HL-60/S4 treated with phorbol 12-myristate 13-acetate at 8.2 ng/mL for 4 days and 3 days (cell line): Measurements from ENCODE around the gene SHTN1.

Experiments used
- in situ Hi-C: fragments of 300-500 bp; cut with MboI; formaldehyde crosslinking; loops from 2 replicates; pipeline ENCODE4 v1.15.0; 2022; ENCODE audit warnings: low sequenced_read_pairs

SHTN1 gene

DNA sequence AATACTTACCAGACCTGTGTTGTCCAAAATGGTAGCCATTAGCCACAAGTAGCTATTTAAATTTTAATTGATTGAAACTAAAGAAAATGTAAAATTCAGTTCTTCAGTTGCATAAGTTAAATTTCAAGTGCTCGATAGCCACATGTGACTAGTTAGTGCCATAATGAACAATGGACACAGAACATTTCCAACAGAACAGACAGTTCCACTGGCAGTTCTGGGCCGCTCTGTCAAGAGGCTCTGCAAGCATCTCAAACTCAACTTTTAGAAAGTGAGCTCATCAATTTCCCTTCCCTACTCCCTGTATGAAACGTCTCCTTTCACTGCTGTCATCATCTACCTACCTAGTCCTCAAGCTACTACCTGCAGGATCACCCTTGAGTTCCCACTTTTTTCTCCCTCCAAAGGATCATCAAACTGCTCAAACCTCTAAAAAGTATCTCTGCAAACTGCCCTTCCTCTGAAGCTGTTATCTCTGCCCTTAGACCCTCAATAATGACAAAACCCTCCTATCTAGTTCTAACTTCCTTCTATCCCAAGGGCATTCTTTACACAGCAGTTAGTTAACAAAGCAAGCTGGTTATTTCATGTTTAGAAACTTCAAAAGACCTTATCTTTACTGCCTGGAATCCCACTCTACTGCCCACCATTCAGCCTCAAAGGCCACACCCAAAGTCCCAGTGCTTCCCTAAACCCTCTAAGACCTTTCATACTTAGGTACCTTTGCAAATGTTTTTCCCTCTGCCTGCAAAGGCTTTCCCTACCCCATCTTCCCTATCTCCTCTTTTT, 20.6 kb downstream of the SHTN1 start:
- in situ Hi-C loops: no loop called here

DNA sequence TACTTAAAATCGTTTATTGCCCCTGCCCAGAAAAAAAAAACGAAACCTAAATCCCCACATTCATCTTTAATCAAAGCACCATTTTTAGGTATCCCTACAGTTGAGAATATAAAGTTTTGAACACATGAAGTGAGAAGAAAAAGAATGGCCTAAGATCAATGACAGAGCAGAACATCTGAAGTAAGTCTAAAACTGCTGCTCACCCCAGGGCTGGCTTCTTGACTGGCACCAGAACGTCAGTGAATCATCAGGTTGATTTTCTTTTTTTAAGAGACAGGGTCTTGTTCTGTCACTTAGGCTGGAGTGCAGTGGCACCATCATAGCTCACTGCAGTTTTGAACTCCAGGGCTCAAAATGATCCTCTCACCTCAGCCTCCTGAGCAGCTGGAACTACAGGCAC, 24.9 kb downstream of the SHTN1 start:
- in situ Hi-C loops: no loop called here

DNA sequence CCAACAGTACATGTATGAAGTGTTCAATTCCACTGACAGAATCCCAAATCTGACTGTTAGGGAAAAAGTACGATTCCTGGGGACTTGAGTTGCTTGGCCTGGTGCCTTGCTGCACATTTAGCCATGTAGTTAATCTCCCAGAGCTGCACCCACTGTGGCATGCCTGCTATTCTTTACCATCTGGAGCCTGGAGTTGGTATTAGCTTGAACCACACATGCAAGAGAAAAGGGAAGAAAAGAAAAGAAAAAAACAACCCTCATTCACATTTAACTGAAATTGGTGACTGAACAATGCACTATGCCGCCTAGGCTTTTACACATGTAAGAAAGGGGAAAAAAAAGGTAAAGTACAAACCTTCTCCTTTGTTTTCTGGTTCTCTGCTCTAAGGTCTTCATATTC, 26.1 kb downstream of the SHTN1 start:
- in situ Hi-C loops: no loop called here

- in situ Hi-C loops: no loop called here
Observed at GRCh38 chr10:116974456-116975005, 30.5 kb downstream of the SHTN1 start.

GRCh38 chr10:116973946-116974455, 31.0 kb downstream of the SHTN1 start:
- in situ Hi-C loops: no loop called here

GRCh38 chr10:116973371-116973905, 31.5 kb downstream of the SHTN1 start:
- in situ Hi-C loops: no loop called here

DNA sequence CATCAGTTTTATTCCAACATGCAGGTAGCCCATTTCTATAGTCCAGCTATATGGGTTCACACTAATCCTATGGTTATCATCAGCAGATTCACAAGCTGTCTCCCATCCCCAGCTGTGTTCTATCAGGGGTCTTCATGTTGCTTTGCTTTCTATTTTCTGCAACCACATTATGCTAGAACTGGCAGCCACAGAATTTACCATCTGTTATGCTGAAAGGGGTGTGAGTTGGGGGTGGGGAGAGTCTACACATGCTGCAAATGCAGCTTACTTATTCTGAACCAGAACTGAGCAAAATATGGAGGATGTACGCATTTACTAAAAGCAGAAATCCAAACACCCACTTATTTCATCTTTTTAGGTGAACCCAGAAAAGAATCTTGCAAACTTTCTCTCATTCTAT, 32.9 kb downstream of the SHTN1 start:
- in situ Hi-C loops: no loop called here

- in situ Hi-C loops: no loop called here
Observed at GRCh38 chr10:116970050-116970449, 34.9 kb downstream of the SHTN1 start.

GRCh38 chr10:116968331-116968730, 36.7 kb downstream of the SHTN1 start:
- in situ Hi-C loops: no loop called here

GRCh38 chr10:116961406-116962251, 43.4 kb downstream of the SHTN1 start:
- in situ Hi-C loops: no loop called here

DNA sequence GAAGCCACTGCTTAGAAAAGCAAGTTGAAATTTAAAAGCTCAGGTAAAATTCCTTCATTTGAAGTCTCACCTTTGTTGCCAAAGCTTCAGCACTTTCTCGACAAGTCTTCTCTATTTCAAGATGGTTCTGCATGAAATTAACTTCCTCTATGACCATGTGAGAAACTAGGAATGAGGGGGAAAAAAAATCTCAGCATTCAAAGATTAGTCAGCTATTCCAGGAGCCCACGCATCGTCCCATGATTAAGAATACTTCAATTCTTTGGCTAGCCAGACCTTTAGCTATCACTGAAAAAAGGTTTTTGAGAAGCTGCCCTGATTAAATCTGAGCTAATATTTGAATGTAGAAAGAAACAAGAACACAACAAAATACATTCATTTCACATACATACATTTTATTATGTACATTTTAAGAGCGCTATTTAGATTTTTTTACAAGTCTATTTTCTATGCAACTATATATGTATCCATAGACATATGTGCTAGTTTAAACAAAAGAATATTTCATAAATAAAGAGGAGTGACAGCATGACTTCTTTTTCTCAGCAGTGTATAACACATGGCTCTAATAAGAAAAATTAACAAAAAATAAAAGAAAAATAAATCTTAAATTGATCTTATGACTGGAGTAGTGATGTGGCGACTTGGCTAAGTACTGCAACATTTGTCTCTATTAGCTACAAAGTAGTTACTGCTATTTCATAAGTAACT, 44.8 kb downstream of the SHTN1 start:
- in situ Hi-C loops: no loop called here

DNA sequence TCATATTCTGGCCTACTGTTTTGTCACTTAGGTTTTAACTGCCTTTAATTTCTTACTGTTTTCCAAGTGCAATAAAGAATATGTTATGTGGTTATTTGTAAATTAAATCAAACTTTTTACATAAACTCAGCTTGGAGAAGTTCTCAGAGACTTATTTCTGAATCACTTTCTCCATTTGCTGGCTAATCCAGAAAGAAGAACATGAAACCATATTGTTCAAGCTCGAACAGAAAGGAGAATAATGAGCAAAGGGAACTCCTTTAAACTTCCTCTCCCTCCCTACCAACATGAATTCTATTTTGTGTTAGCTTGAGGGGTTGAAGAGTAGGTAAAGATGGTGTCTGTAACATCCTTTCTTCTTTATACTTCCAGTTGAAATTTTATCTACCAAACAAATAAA, 52.3 kb downstream of the SHTN1 start:
- in situ Hi-C loops: no loop called here

GRCh38 chr10:116948530-116948870, 56.5 kb downstream of the SHTN1 start:
- in situ Hi-C loops: no loop called here

DNA sequence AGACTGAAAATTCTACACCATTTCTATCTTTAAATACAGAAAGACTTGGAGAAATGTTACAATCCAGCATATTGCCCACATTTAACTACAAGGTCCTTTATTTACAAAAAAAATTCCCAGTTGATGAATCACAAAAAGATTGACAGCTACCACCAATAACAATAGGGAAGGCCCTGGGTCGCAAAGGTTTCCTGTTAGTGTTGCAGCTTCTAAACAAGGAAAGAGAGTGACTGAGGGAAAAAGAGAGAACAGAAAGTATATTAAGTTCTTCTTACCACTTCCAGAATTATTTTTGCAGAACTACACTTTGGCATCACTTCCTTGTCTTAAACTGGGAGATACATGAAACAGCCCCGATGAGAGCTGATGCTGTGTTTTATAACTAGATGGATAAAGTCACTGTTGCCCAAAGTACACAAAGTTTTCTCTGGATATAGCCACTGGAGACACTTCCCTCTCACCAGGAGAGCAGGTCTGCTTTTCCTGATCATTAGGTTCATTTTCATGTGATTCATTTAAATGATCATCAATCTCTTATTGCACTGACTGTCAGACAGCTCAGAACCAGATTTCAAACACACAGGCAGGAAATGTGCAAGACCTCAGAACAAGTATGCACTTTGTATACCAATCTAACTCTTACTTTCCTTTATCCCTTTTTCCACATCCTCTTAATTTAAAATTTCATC, 57.0 kb downstream of the SHTN1 start:
- in situ Hi-C loops: no loop called here

DNA sequence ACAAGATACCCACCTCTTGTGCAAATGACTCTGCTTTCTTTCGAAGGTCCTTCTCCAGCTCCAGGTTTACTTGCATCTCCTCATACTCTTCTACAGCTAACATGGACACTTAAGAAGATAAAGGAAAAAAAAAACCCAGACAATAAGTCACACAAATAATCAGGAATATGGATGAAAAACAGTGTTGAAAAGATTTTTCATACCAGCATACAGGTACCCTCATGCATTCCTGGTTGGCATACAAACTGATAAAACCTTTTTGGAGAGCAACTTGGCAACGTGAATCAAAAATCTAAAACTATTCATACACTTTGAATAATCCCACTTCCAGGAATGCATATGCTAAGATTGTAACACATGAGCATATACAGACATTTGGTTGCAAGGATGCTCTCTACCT, 60.1 kb downstream of the SHTN1 start:
- in situ Hi-C loops: no loop called here

GRCh38 chr10:116931806-116932205, 73.2 kb downstream of the SHTN1 start:
- in situ Hi-C loops: no loop called here

DNA sequence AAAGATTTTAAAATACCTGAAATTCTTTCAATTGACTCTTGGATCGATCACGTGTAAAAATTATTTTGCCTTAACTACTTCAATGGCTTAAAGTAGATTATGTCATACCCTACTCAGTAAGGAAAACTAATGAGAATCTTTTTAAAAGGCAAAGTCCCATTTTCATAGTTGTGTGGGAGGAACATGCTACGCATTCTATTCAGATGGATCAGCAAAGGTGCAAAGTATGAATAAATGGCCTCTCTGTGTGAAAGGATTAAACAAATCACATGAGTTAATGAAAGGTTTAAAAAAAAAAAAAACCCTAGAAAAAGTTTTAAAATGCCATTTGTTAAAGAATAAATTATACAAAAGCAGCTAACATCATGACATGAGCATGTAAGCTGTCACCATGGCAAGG, 78.6 kb downstream of the SHTN1 start:
- in situ Hi-C loops: no loop called here

DNA sequence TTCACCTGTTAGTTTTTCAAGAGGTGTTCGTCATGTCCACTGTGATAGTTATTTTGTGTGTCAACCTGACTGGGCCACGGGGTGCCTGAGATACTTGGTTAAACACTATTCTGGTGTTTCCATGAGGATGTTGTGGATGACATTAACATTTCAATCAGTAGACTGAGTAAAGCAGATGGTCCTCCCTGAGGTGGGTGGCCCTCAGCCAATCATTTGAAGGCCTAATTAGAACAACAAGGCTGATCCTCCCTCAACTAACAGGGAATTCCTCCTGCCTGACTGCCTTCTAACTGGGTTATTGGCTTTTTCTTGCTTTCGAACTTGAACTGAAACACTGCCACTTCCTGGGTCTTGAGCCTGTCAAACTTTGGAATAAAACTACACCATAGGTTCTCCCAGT, 79.9 kb downstream of the SHTN1 start:
- in situ Hi-C loops: no loop called here

DNA sequence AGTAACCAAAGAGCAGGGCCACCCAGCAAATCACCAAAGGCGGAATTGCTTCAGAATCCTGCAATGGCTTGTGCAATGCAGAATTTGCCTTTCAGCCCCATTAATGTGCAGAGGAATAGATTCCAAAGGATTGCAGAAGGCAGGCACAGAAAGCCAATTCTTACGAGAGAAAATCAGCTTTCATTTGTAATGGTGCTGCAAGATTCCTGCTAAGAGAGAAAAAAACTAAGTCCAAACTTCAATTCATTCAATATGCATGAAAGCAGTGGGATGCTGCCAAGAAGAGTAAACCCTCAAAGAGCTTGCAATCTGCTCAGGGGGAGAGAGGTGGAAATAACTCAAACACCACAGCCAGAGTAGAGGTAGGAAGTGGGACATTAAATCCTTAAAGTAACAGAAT, 85.3 kb downstream of the SHTN1 start:
- in situ Hi-C loops: no loop called here

GRCh38 chr10:116919164-116919563, 85.8 kb downstream of the SHTN1 start:
- in situ Hi-C loops: no loop called here
